MM.1S (cell line): Measurements from ENCODE around the gene GFM1.

Experiments
- DNase-seq: peaks from one replicate; pipeline ENCODE4 v3.0.0-alpha.2; 2015
- H2AFZ ChIP-seq: fragments of 300-600 bp; sonication (generic); 2 replicates; pipeline ENCODE4 v1.6.0; 2016; ENCODE audit warnings: antibody characterized with exemption, low read length
- H3F3A ChIP-seq: fragments of 300-600 bp; sonication (generic); 2 replicates; pipeline ENCODE4 v1.6.1; 2016; ENCODE audit warnings: mild to moderate bottlenecking, antibody characterized with exemption, low read length, moderate library complexity, mixed read lengths; ENCODE audit not compliant: insufficient read depth
- H3K27ac ChIP-seq: fragments of 300-600 bp; sonication (generic); 2 replicates; pipeline ENCODE4 v1.5.1; 2016; ENCODE audit warnings: mild to moderate bottlenecking, low read length
- H3K27me3 ChIP-seq: fragments of 300-600 bp; sonication (generic); replicated peaks from 2 replicates; pipeline ENCODE4 v1.6.0; 2016; ENCODE audit warnings: low read length; ENCODE audit not compliant: insufficient read depth
- H3K36me3 ChIP-seq: fragments of 300-600 bp; sonication (generic); replicated peaks from 2 replicates; pipeline ENCODE4 v1.6.1; 2016; ENCODE audit warnings: mild to moderate bottlenecking, low read length, mixed read lengths; ENCODE audit not compliant: insufficient read depth
- H3K4me1 ChIP-seq: fragments of 300-600 bp; sonication (generic); 2 replicates; pipeline ENCODE4 v1.6.1; 2016; ENCODE audit warnings: low read length, mixed read lengths
- H3K4me2 ChIP-seq: fragments of 300-600 bp; sonication (generic); 2 replicates; pipeline ENCODE4 v1.6.0; 2016; ENCODE audit warnings: low read depth, low read length
- H3K4me3 ChIP-seq: fragments of 300-600 bp; sonication (generic); 2 replicates; pipeline ENCODE4 v1.5.1; 2016; ENCODE audit warnings: low read length, mixed read lengths
- H3K79me2 ChIP-seq: fragments of 300-600 bp; sonication (generic); 2 replicates; pipeline ENCODE4 v1.6.1; 2016; ENCODE audit warnings: mixed run types, low read length, mixed read lengths
- H3K9ac ChIP-seq: fragments of 300-600 bp; sonication (generic); 2 replicates; pipeline ENCODE4 v1.6.1; 2016; ENCODE audit warnings: low read length, mixed read lengths
- H3K9me2 ChIP-seq: fragments of 300-600 bp; sonication (generic); replicated peaks from 2 replicates; pipeline ENCODE4 v1.6.1; 2016; ENCODE audit warnings: mild to moderate bottlenecking, low read length, mixed read lengths; ENCODE audit not compliant: insufficient read depth
- H3K9me3 ChIP-seq: fragments of 300-600 bp; sonication (generic); replicated peaks from 2 replicates; pipeline ENCODE4 v1.6.1; 2016; ENCODE audit warnings: mild to moderate bottlenecking, low read length, mixed read lengths; ENCODE audit not compliant: insufficient read depth
- H4K20me1 ChIP-seq: fragments of 300-600 bp; sonication (generic); 2 replicates; pipeline ENCODE4 v1.6.1; 2016; ENCODE audit warnings: mild to moderate bottlenecking, low read length, moderate library complexity, mixed read lengths; ENCODE audit not compliant: insufficient read depth
- CTCF ChIP-seq: fragments of 300-600 bp; sonication (generic); IDR thresholded peaks from 2 replicates; pipeline ENCODE4 v1.5.1; 2016; ENCODE audit warnings: antibody characterized with exemption, low read length, mixed read lengths
- EZH2 ChIP-seq: fragments of 300-600 bp; sonication (generic); optimal IDR thresholded peaks from 2 replicates; pipeline ENCODE3; 2017; ENCODE audit warnings: low read depth, mild to moderate bottlenecking, antibody characterized with exemption, low read length, mixed read lengths
- EZH2phosphoT487 ChIP-seq: fragments of 300-600 bp; sonication (generic); IDR thresholded peaks from 2 replicates; pipeline ENCODE4 v1.6.1; 2018; ENCODE audit warnings: antibody characterized with exemption, low read length

GFM1 gene

GRCh38 chr3:158732856-158733200 is 88.5 kb downstream of the GFM1 start:
- no peak overlapping the region for H3K4me3 ChIP-seq

GRCh38 chr3:158733656-158734055 is 89.3 kb downstream of the GFM1 start:
- Histone ChIP-seq H3K9me2 (no peaks in the 10 kb centered on the region), H3K4me1 (no peaks in the 10 kb centered on the region), H3K36me3 (no peaks in the 10 kb centered on the region), H4K20me1 (no peaks in the 10 kb centered on the region), H2AFZ (no peak overlapping the region), H3K27me3 (no peaks in the 10 kb centered on the region), H3K4me3 (no peak overlapping the region), H3F3A (no peaks in the 10 kb centered on the region), H3K9me3 (no peaks in the 10 kb centered on the region), H3K27ac (no peak overlapping the region), H3K9ac (no peak overlapping the region), H3K79me2 (no peaks in the 10 kb centered on the region), H3K4me2 (no peak overlapping the region)
- no peak for TF ChIP-seq EZH2phosphoT487
- TF ChIP-seq EZH2: no peak
- no peak for TF ChIP-seq CTCF
- DNase-seq: no peak

More at GRCh38 chr3:158732856-158733200, 88.5 kb downstream of the GFM1 start:
- no peaks in the 10 kb centered on the region for H3K4me1 ChIP-seq
- DNase-seq: no peak
- no peak overlapping the region for H3K4me2 ChIP-seq
- H4K20me1 ChIP-seq: no peaks in the 10 kb centered on the region
- H3K27ac ChIP-seq: no peak overlapping the region
- no peak overlapping the region for H3K9ac ChIP-seq
- no peaks in the 10 kb centered on the region for H3K9me2 ChIP-seq
- TF ChIP-seq CTCF (no peak), EZH2 (no peak), EZH2phosphoT487 (no peak)
- H3K27me3 ChIP-seq: no peaks in the 10 kb centered on the region
- H2AFZ ChIP-seq: no peak overlapping the region
- H3K36me3 ChIP-seq: no peaks in the 10 kb centered on the region
- no peaks in the 10 kb centered on the region for H3F3A ChIP-seq
- H3K79me2 ChIP-seq: no peaks in the 10 kb centered on the region
- H3K9me3 ChIP-seq: no peaks in the 10 kb centered on the region

GRCh38 chr3:158735296-158736033 is 91.1 kb downstream of the GFM1 start:
- H3K27ac ChIP-seq: no peak overlapping the region
- no peaks in the 10 kb centered on the region for H3K27me3 ChIP-seq
- H4K20me1 ChIP-seq: no peaks in the 10 kb centered on the region
- H3K9ac ChIP-seq: no peak overlapping the region
- H3K9me3 ChIP-seq: no peaks in the 10 kb centered on the region
- TF ChIP-seq EZH2 (no peak), CTCF (no peak), EZH2phosphoT487 (no peak)
- no peak overlapping the region for H3K4me3 ChIP-seq
- H3K79me2 ChIP-seq: no peaks in the 10 kb centered on the region
- no peaks in the 10 kb centered on the region for H3K36me3 ChIP-seq
- no peaks in the 10 kb centered on the region for H3F3A ChIP-seq
- no peaks in the 10 kb centered on the region for H3K9me2 ChIP-seq
- no peak for DNase-seq
- H3K4me1 ChIP-seq: no peaks in the 10 kb centered on the region
- H3K4me2 ChIP-seq: no peak overlapping the region
- no peak overlapping the region for H2AFZ ChIP-seq
